Activated T-cell treated with anti-CD3 and anti-CD28 coated beads, Interleukin-2, amount 50 U/mL, for 4 hours (primary cell): Measurements from ENCODE around the gene DLG1. TPM values are rescaled to one million over a fixed set of nuclear protein-coding genes. Genes with fewer than 3 reads are reported as not detected.
A peak's percentile ranks its signal among the peaks of the same experiment; 100 is the strongest.

ENCODE experiments used
- ATAC-seq, 2 donors: fragments of 200-7000 bp; cut with Tn5 transposase; one replicate each; pipeline ENCODE4 v1.10.0; 2021
- DNase-seq: peaks from one replicate; pipeline ENCODE4 v3.0.0-alpha.2; 2020
- H3K27me3 Mint-ChIP-seq: one replicate; pipeline ENCODE4 v1.8.0; 2021; ENCODE audit warnings: low read depth, mixed read lengths
- H3K36me3 Mint-ChIP-seq: one replicate; pipeline ENCODE4 v1.8.0; 2022; ENCODE audit warnings: mixed read lengths; ENCODE audit not compliant: insufficient read depth
- H3K4me1 Mint-ChIP-seq: one replicate; pipeline ENCODE4 v1.8.0; 2021; ENCODE audit warnings: low read depth, mixed read lengths
- H3K4me3 Mint-ChIP-seq: one replicate; pipeline ENCODE4 v1.8.0; 2021; ENCODE audit warnings: mild to moderate bottlenecking, moderate library complexity, mixed read lengths
- H3K9me3 Mint-ChIP-seq: one replicate; pipeline ENCODE4 v1.8.0; 2021; ENCODE audit warnings: mixed read lengths
- total RNA-seq, 3 donors: library from RNA; stranded (reverse); gene quantifications; one replicate each; pipeline ENCODE4 v1.2.1, GENCODE V29; 2021

DLG1 gene
- total RNA-seq, 3 donors from 2014 or later: 42.3 to 44.3 (median 44.3) TPM

GRCh38 chr3:197027151-197027895 is 271.1 kb downstream of the DLG1 start:
- H3K4me3 Mint-ChIP-seq: no peak overlapping the region
- no peak for ATAC-seq
- no peaks in the 10 kb centered on the region for H3K36me3 Mint-ChIP-seq

GRCh38 chr3:197026481-197026866 is 271.9 kb downstream of the DLG1 start:
- DNase-seq: no peak
- H3K9me3 Mint-ChIP-seq: no peaks in the 10 kb centered on the region
- H3K36me3 Mint-ChIP-seq: no peaks in the 10 kb centered on the region
- ATAC-seq: no peak
- peaks cover 10% of the 10 kb centered on the region for H3K27me3 Mint-ChIP-seq
- no peak overlapping the region for H3K4me3 Mint-ChIP-seq
- peaks cover 10% of the 10 kb centered on the region for H3K4me1 Mint-ChIP-seq

More at GRCh38 chr3:197027151-197027895, 271.1 kb downstream of the DLG1 start:
- DNase-seq: no peak
- Mint-ChIP-seq H3K9me3 (no peaks in the 10 kb centered on the region), H3K27me3 (peaks cover 14% of the 10 kb centered on the region), H3K4me1 (peaks cover 10% of the 10 kb centered on the region)

- Mint-ChIP-seq H3K36me3 (no peaks in the 10 kb centered on the region), H3K9me3 (no peaks in the 10 kb centered on the region), H3K4me1 (peaks cover 10% of the 10 kb centered on the region), H3K27me3 (peaks cover 10% of the 10 kb centered on the region), H3K4me3 (no peak overlapping the region)
- ATAC-seq: no peak
- no peak for DNase-seq
Observed at GRCh38 chr3:197025736-197026480, 272.5 kb downstream of the DLG1 start.

GRCh38 chr3:197024881-197025735 is 273.3 kb downstream of the DLG1 start:
- peaks cover 10% of the 10 kb centered on the region for H3K27me3 Mint-ChIP-seq
- no peak for ATAC-seq
- no peak overlapping the region for H3K4me3 Mint-ChIP-seq
- no peaks in the 10 kb centered on the region for H3K36me3 Mint-ChIP-seq
- H3K9me3 Mint-ChIP-seq: no peaks in the 10 kb centered on the region
- DNase-seq: no peak
- H3K4me1 Mint-ChIP-seq: peaks cover 10% of the 10 kb centered on the region

GRCh38 chr3:197023998-197024651 is 274.3 kb downstream of the DLG1 start:
- DNase-seq (no peak), ATAC-seq (no peak)
- Mint-ChIP-seq H3K27me3 (peaks cover 10% of the 10 kb centered on the region), H3K9me3 (no peaks in the 10 kb centered on the region), H3K36me3 (no peaks in the 10 kb centered on the region), H3K4me1 (peaks cover 7% of the 10 kb centered on the region), H3K4me3 (no peak overlapping the region)

GRCh38 chr3:197023241-197023997 is 275.0 kb downstream of the DLG1 start:
- Mint-ChIP-seq H3K4me1 (peaks cover 7% of the 10 kb centered on the region), H3K36me3 (no peaks in the 10 kb centered on the region), H3K9me3 (no peaks in the 10 kb centered on the region), H3K27me3 (peaks cover 10% of the 10 kb centered on the region), H3K4me3 (no peak overlapping the region)
- ATAC-seq: peak in 1 of 2 donors; percentile 34
- DNase-seq: no peak

- no peak overlapping the region for H3K4me3 Mint-ChIP-seq
- H3K9me3 Mint-ChIP-seq: no peaks in the 10 kb centered on the region
- DNase-seq: no peak
- no peaks in the 10 kb centered on the region for H3K36me3 Mint-ChIP-seq
- H3K4me1 Mint-ChIP-seq: peaks cover 7% of the 10 kb centered on the region
- ATAC-seq: no peak
- peaks cover 10% of the 10 kb centered on the region for H3K27me3 Mint-ChIP-seq
Observed at GRCh38 chr3:197022405-197023231, 275.8 kb downstream of the DLG1 start.

GRCh38 chr3:197021729-197022404 is 276.5 kb downstream of the DLG1 start:
- peaks cover 7% of the 10 kb centered on the region for H3K4me1 Mint-ChIP-seq
- H3K4me3 Mint-ChIP-seq: no peak overlapping the region
- peaks cover 8% of the 10 kb centered on the region for H3K27me3 Mint-ChIP-seq
- DNase-seq (no peak), ATAC-seq (no peak)
- no peaks in the 10 kb centered on the region for H3K36me3 Mint-ChIP-seq
- no peaks in the 10 kb centered on the region for H3K9me3 Mint-ChIP-seq

GRCh38 chr3:197021231-197021630 is 277.2 kb downstream of the DLG1 start:
- peaks cover 8% of the 10 kb centered on the region for H3K27me3 Mint-ChIP-seq
- no peak for ATAC-seq

GRCh38 chr3:197019535-197019934 is 278.9 kb downstream of the DLG1 start:
- Mint-ChIP-seq H3K9me3 (no peaks in the 10 kb centered on the region), H3K4me3 (no peak overlapping the region), H3K27me3 (peaks cover 8% of the 10 kb centered on the region), H3K4me1 (peaks cover 7% of the 10 kb centered on the region), H3K36me3 (no peaks in the 10 kb centered on the region)
- no peak for ATAC-seq
- DNase-seq: no peak

More at GRCh38 chr3:197021231-197021630, 277.2 kb downstream of the DLG1 start:
- Mint-ChIP-seq H3K4me1 (peaks cover 7% of the 10 kb centered on the region), H3K9me3 (no peaks in the 10 kb centered on the region), H3K4me3 (no peak overlapping the region), H3K36me3 (no peaks in the 10 kb centered on the region)
- no peak for DNase-seq

GRCh38 chr3:197019021-197019420 is 279.4 kb downstream of the DLG1 start:
- Mint-ChIP-seq H3K27me3 (peaks cover 8% of the 10 kb centered on the region), H3K4me1 (peaks cover 7% of the 10 kb centered on the region), H3K9me3 (no peaks in the 10 kb centered on the region), H3K36me3 (no peaks in the 10 kb centered on the region), H3K4me3 (no peak overlapping the region)
- DNase-seq: no peak
- ATAC-seq: no peak

- no peaks in the 10 kb centered on the region for H3K4me1 Mint-ChIP-seq
Observed at GRCh38 chr3:197017003-197017402, 281.4 kb downstream of the DLG1 start.

More at GRCh38 chr3:197017003-197017402, 281.4 kb downstream of the DLG1 start:
- no peaks in the 10 kb centered on the region for H3K36me3 Mint-ChIP-seq
- no peak for DNase-seq
- peaks cover 2% of the 10 kb centered on the region for H3K27me3 Mint-ChIP-seq
- no peaks in the 10 kb centered on the region for H3K9me3 Mint-ChIP-seq
- ATAC-seq: no peak
- H3K4me3 Mint-ChIP-seq: no peak overlapping the region
